Type B pancreatic cell (in vitro differentiated cells): ENCODE measurements around the gene RBP3. TPM values are rescaled to one million over a fixed set of nuclear protein-coding genes. Genes with fewer than 3 reads are reported as not detected.

Experiments used
- DNase-seq: peaks from one replicate; pipeline ENCODE4 v3.0.0; 2021; ENCODE audit warnings: mixed read lengths; ENCODE audit not compliant: unreplicated experiment; ENCODE audit errors: extremely low spot score
- H3K27ac Mint-ChIP-seq: 2 replicates; pipeline ENCODE4 v1.8.0; 2021; ENCODE audit warnings: mild to moderate bottlenecking, mixed read lengths
- H3K27me3 Mint-ChIP-seq: 2 replicates; pipeline ENCODE4 v1.8.0; 2021; ENCODE audit warnings: mixed read lengths
- H3K36me3 Mint-ChIP-seq: 2 replicates; pipeline ENCODE4 v1.8.0; 2021; ENCODE audit warnings: mixed read lengths
- H3K4me1 Mint-ChIP-seq: one replicate; pipeline ENCODE4 v1.8.0; 2021; ENCODE audit warnings: mixed read lengths; ENCODE audit not compliant: unreplicated experiment
- H3K4me3 Mint-ChIP-seq: 2 replicates; pipeline ENCODE4 v1.8.0; 2021; ENCODE audit warnings: mild to moderate bottlenecking, mixed read lengths
- H3K9me3 Mint-ChIP-seq: 2 replicates; pipeline ENCODE4 v1.8.0; 2021; ENCODE audit warnings: mixed read lengths
- CTCF ChIP-seq: fragments of 200-600 bp; sonication (generic); conservative IDR thresholded peaks from 2 replicates; pipeline ENCODE4 v1.5.0; 2021; ENCODE audit warnings: antibody characterized with exemption, mild to moderate bottlenecking
- total RNA-seq: library from RNA; stranded (reverse); gene quantifications from 2 replicates; pipeline ENCODE4 v1.2.1, GENCODE V29; 2021; ENCODE audit warnings: low replicate concordance

The RBP3 gene
- total RNA-seq, 1 donor from 2014 or later: not detected

- H3K4me3 Mint-ChIP-seq: no peak overlapping the region
- H3K4me1 Mint-ChIP-seq: peaks cover 18% of the 10 kb centered on the region
- no peaks in the 10 kb centered on the region for H3K9me3 Mint-ChIP-seq
- DNase-seq: no peak
- peaks cover 4% of the 10 kb centered on the region for H3K27me3 Mint-ChIP-seq
- no peak for TF ChIP-seq CTCF
- H3K36me3 Mint-ChIP-seq: no peaks in the 10 kb centered on the region
- no peak overlapping the region for H3K27ac Mint-ChIP-seq
Observed at GRCh38 chr10:47330366-47330765, 17.8 kb upstream of the RBP3 start.

- H3K27ac Mint-ChIP-seq: no peak overlapping the region
- H3K4me1 Mint-ChIP-seq: peaks cover 17% of the 10 kb centered on the region
- TF ChIP-seq CTCF: no peak
- H3K27me3 Mint-ChIP-seq: peaks cover 4% of the 10 kb centered on the region
- H3K9me3 Mint-ChIP-seq: no peaks in the 10 kb centered on the region
- H3K36me3 Mint-ChIP-seq: no peaks in the 10 kb centered on the region
- H3K4me3 Mint-ChIP-seq: no peak overlapping the region
- no peak for DNase-seq
Observed at GRCh38 chr10:47330804-47331203, 17.4 kb upstream of the RBP3 start.

GRCh38 chr10:47331491-47331890 is 16.7 kb upstream of the RBP3 start:
- no peak overlapping the region for H3K27ac Mint-ChIP-seq
- peaks cover 8% of the 10 kb centered on the region for H3K27me3 Mint-ChIP-seq
- H3K4me1 Mint-ChIP-seq: peaks cover 11% of the 10 kb centered on the region
- TF ChIP-seq CTCF: no peak
- H3K4me3 Mint-ChIP-seq: no peak overlapping the region
- no peaks in the 10 kb centered on the region for H3K9me3 Mint-ChIP-seq
- no peak for DNase-seq
- H3K36me3 Mint-ChIP-seq: no peaks in the 10 kb centered on the region

- Mint-ChIP-seq H3K9me3 (no peaks in the 10 kb centered on the region), H3K36me3 (no peaks in the 10 kb centered on the region), H3K27ac (no peak overlapping the region), H3K4me3 (no peak overlapping the region), H3K27me3 (peaks cover 10% of the 10 kb centered on the region), H3K4me1 (peaks cover 9% of the 10 kb centered on the region)
- TF ChIP-seq CTCF: no peak
- no peak for DNase-seq
Observed at GRCh38 chr10:47331954-47332353, 16.2 kb upstream of the RBP3 start.

DNA sequence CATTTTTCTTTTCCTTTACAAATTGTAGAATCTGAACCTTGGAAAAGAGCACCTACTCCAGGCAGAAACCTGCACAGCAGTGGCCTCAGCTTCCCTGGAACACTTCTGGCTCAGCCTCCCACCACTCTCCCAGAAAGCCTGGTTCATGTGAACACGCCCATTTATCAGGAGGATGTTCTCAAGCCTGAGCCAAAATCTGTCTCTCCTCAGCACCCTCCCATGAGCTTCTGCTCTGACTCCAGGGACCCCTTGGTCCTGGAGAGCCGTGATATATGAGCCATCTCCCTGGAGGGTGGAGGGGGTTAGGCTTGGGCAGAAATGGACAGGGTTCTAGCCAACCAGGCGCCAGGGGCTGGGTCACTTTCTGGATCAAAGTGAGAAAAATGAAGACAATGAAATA is 15.8 kb upstream of the RBP3 start:
- no peak for DNase-seq
- TF ChIP-seq CTCF: no peak
- H3K9me3 Mint-ChIP-seq: no peaks in the 10 kb centered on the region
- H3K4me1 Mint-ChIP-seq: peaks cover 4% of the 10 kb centered on the region
- H3K27ac Mint-ChIP-seq: no peak overlapping the region
- H3K27me3 Mint-ChIP-seq: peaks cover 12% of the 10 kb centered on the region
- no peak overlapping the region for H3K4me3 Mint-ChIP-seq
- H3K36me3 Mint-ChIP-seq: no peaks in the 10 kb centered on the region

GRCh38 chr10:47332946-47333345 is 15.2 kb upstream of the RBP3 start:
- TF ChIP-seq CTCF: no peak
- Mint-ChIP-seq H3K4me3 (no peak overlapping the region), H3K27me3 (peaks cover 12% of the 10 kb centered on the region), H3K9me3 (no peaks in the 10 kb centered on the region), H3K4me1 (peaks cover 4% of the 10 kb centered on the region), H3K36me3 (no peaks in the 10 kb centered on the region), H3K27ac (no peak overlapping the region)
- no peak for DNase-seq
